HG03571 (cell line): Measurements from ENCODE around the gene EGLN1.
"Not testable (repeated sequence)": the region's sequence is repeated elsewhere in the genome, so short reads cannot be mapped to it uniquely, and the experiment has no call there.

Source experiments
- ATAC-seq: cut with Tn5 transposase; IDR thresholded peaks from one replicate; pipeline ENCODE4 v1.9.1; 2021; ENCODE audit not compliant: unreplicated experiment

Gene EGLN1

DNA sequence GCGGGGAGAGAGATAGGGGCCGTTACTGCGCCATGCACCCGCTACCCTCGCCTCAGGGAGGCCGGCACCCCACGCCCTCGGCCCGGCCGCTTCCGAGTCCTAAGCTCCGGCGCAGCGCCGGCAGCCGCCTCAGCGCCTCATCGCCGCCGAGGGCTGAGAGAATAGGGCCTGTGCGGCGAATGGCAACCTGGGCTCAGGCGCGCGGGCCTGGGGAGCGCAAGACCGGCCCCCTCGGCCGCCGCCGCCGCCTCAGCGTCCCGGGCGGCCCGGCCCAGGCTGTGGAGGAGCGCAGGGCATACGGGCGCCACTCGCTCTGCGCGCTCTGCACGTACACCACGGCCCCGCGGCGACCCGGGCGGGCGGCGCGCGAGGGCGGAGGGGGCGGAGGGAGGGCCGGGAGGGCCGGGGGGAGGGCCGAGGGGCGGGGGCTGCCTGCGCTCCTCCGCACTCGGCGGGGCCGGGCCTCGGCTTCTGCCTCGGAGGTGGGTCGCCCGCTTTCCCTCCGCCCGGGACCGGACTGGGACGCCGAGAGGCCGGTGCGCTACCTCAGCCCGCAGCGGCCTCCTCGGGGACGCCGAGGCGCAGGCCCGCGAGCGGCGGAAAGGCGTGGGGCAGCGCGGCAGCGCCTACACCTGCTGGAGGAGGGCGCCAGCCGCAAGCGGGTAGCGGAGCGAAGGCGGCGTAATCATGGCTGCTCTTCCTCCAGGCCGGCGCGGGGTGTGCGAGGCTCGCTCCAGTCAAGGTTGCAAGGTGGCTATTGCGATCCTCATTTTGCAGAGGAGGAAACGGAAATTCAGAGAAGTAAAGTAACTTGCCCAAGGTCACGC lies at the start of gene EGLN1:
Gene EGLN1, minus strand, starts transcription at position 317 of the 827 bp plus-strand sequence. CDS start 399 bp downstream, outside the sequence.
- peak; percentile 73 for ATAC-seq

DNA sequence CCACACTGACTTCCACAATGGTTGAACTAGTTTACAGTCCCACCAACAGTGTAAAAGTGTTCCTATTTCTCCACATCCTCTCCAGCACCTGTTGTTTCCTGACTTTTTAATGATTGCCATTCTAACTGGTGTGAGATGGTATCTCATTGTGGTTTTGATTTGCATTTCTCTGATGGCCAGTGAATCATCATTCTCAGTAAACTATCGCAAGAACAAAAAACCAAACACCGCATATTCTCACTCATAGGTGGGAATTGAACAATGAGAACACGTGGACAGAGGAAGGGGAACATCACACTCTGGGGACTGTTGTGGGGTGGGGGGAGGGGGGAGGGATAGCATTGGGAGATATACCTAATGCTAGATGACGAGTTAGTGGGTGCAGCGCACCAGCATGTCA lies 49.4 kb upstream of the EGLN1 start:
- not testable (repeated sequence) for ATAC-seq

DNA sequence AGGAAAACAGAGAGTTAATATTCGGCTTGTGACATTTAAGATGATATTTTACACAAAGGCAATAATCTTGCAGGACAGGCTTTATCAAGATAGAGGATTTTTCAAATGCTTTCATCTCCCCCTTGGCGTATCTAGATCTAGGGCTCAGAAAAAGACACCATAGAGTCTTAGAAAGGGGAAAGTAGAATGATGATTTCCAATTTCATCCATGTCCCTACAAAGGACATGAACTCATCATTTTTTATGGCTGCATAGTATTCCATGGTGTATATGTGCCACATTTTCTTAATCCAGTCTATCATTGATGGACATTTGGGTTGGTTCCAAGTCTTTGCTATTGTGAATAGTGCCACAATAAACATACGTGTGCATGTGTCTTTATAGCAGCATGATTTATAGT lies 48.9 kb upstream of the EGLN1 start:
- ATAC-seq = not testable (repeated sequence)

DNA sequence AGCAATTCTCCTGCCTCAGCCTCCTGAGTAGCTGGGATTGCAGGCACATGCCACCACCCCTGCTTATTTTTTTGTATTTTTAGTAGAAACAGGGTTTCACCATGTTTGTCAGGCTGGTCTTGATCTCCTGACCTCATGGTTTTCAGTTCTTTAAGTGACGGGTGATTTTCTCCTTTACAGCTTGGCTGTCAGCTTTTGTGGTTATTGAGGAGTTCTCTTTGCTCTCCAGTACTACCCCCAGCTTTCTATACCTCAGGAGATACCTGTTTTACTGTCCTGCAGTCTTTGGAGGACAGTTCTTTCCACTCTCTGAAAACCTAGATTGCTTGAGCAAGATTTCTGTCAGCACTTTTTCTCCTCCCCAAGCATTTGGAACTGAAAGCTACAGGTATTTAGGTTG lies 45.9 kb upstream of the EGLN1 start:
- ATAC-seq = no peak

DNA sequence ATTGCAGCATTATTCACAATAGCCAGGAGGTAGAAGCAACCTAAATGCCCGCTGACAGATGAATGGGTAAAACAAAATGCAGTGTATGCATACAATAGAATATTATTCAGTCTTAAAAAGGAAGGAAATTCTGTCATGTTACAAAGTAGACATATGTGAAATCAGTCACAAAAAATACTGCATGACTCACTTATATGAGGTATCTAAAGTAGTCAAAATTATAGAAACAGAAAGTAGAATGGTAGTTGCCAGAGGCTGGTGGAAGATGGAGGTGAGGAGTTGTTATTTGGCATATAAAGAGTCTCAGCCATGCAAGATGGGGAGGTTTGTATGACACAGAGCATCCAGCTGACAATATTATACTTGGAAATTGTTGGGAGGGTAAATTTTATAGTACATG lies 43.0 kb upstream of the EGLN1 start:
- ATAC-seq = no peak

DNA sequence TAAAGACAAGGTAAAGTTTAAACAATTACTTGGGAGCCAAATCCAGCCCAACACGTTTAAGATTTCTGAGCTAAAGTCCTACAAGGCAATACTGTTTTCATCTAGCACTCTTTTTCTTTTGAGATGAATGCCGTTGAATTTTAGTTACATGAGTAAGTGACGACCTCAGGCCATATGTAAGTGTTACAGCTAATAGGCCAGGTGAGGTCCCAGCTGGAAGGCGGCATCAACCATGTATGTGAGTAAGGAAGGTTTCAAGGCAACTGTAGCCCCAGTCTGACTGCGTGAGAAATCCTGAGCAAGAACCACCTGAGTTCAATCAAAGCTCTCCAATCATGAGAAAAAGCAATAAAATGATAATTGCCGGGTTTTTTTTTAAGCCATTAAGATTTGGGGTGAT lies 41.5 kb upstream of the EGLN1 start:
- ATAC-seq = no peak

DNA sequence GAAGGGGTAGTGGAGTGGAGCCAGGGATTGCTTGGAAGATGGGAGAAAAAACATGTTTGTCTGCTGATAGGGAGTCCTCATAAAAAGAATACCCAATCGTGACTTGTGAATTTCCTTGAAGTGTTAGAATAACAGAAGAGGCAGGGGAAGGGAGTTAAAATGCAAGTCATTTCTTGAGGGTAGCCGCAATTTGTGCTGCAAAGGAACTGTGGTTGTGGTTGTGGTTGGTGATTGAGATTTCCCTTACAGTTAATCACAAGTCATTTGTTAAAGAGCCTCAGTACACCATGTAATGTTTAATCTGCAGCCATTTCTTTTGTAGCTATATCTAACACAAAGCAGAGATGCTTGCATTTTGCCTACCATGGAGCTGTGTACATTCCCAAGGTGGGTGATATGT lies 38.5 kb upstream of the EGLN1 start:
- ATAC-seq = peak; percentile 96

DNA sequence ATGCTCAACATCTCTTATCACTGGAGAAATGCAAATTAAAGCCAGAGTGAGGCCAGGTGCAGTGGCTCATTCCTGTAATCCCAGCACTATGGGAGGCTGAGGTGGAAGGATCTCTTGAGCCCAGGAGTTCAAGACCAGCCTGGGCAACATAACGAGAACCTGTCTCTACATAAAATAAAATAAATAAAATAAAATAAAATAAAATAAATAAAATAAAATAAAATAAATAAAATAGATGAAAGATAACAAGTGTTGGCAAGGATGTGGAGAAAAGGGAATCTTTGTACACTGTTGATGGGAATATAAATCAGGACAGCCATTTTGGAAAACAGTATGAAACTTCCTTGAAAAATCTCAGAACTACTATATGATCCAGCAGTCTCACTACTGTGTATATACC lies 37.4 kb upstream of the EGLN1 start:
- not testable (repeated sequence) for ATAC-seq

DNA sequence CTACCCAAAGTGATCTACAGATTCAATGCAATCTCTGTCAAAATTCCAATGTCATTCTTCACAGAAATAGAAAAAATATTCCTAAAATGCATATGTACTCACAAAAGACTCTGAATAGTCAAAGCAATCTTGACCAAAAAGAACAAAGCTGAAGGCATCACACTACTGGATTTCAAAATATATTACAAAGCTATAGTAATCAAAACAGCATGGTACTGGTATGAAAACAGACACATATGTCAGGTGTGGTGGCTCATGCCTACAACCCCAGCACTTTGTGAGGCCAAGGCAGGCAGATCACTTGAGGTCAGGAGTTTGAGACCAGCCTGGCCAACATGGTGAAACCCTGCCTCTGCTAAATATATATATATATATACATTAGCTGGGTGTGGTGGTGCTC lies 35.9 kb upstream of the EGLN1 start:
- not testable (repeated sequence) for ATAC-seq

DNA sequence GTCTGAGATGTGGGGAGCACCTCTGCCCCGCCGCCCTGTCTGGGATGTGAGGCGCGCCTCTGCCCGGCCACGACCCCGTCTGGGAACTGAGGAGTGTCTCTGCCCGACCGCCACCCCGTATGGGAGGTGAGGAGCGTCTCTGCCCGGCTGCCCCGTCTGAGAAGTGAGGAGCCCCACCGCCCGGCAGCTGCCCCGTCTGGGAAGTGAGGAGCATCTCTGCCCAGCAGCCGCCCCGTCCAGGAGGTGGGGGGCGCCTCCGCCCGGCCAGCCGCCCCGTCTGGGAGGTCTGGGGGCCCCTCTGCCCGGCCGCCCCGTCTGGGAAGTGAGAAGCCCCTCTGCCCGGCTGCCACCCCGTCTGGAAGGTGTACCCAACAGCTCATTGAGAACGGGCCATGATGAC lies 32.0 kb upstream of the EGLN1 start:
- not testable (repeated sequence) for ATAC-seq

DNA sequence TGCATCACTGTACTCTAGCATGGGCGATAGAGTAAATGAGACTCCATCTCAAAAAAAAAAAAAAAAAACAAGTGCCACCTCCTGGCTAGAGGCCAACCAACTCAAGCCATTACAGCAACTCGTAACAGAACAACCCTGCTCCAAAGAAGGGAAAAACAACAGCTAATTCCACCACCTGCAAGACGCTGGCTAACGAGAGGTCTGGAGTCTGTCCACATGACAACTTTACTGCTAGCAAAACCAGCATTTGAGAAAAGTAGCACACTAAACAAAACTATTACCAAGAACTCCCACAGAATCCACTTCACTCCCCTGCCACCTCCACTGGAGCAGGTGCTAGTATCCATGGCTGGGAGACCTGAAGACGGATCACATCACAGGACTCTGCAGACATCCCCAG lies 24.1 kb upstream of the EGLN1 start:
- ATAC-seq = no peak

DNA sequence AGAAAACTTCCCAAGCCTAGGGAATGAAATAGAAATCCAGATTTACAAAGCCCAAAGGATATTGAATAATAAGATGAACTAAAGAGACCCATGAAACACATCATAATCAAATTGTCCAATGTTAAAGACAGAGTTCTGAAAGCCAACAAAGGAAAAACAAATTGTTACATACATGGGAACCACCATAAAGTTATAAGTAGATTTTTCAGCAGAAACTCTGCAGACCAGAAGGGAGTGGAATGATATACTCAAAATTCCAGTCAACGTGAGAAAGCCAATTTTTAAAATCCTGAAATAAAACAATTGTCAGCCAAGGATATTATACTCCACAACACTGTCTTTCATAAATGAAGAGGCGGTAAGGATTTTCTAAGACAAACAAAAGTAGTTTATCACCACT lies 22.0 kb upstream of the EGLN1 start:
- ATAC-seq = no peak

DNA sequence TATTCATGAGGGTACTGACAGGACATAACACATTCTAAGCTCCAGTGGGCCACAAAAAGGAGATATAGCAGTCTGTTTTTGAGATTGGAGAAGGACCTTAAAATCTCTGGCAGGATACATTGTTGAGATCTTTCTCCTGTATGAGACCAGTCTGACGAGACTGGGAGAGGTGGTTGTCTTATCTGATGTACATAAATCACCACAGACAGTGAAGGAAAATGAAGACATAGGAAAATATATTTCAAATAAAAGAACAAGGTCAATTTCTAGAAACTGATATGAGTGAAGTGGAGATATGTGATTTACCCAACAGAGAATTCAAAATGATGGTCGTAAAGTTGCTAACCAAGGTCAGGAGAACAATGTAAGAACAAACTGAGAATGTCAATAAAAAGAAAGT lies 21.3 kb upstream of the EGLN1 start:
- ATAC-seq = no peak

DNA sequence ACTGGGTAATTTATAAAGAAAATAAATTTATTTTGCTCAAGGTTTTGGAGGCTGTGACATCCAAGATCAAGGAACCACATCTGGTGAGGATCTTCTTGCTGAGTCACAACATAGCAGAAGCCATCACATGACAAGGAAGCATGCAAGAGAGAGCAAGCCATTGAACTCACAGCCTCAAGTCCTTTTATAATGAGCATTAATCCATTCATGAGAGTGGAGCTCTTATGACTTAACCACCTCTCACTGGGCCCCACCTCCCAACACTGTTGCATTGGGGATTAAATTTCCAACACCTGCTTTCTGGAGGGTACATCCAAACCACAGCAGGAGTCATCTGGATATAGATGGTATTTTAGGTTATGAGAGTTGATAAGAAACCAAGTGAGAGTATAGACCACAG lies 20.6 kb upstream of the EGLN1 start:
- ATAC-seq = no peak

DNA sequence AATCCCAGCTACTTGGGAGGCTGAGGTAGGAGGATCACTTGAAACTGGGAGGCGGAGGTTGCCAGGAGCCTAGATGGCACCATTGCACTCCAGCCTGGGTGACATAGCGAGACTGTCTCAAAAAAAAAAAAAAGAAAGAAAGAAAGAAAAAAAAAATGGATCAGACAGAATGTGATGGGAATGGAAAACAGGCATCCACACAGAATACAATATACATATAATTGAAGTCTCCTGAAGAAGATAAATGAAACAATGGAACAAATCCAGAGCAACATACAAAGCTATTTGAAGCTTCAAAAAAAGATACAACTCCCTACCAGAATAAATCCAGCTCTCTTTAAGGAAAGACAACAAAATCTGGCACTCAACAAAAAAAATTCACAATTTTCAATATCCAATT lies 10.9 kb upstream of the EGLN1 start:
- ATAC-seq = no peak

DNA sequence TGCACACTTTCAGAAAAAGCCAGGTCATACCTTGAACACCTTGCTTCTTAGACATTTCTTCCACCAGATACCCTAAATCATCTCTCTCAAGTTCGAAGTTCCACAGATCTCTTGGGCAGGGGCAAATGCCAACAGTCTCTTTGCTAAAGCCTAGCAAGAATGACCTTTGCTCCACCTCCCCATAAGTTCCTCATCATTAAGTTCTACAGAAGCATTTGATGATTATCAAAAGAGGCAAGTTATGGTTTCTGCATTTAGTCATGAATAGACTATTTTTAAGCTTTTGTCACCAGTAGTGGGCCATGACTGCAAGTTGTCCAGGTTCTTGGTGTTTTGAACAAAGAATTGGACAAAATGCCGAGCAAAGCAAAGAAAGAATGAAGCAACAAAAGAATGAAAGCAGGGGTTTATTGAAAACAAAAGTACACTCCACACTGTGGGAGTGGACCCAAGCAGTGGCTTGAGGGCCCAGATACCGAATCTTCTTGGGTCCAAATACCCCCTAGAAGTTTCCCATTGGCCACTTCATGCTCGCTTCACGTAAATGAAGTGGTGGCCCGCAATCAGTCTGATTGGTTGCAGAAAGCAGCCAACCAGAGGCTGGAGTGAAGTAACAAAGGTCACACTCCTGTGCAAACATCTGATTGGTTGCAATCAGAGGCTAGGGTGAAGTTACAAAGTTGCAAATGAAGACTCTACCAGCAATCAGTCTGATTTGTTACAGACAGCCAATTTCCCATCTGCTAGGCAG lies 9.8 kb upstream of the EGLN1 start:
- no peak for ATAC-seq

DNA sequence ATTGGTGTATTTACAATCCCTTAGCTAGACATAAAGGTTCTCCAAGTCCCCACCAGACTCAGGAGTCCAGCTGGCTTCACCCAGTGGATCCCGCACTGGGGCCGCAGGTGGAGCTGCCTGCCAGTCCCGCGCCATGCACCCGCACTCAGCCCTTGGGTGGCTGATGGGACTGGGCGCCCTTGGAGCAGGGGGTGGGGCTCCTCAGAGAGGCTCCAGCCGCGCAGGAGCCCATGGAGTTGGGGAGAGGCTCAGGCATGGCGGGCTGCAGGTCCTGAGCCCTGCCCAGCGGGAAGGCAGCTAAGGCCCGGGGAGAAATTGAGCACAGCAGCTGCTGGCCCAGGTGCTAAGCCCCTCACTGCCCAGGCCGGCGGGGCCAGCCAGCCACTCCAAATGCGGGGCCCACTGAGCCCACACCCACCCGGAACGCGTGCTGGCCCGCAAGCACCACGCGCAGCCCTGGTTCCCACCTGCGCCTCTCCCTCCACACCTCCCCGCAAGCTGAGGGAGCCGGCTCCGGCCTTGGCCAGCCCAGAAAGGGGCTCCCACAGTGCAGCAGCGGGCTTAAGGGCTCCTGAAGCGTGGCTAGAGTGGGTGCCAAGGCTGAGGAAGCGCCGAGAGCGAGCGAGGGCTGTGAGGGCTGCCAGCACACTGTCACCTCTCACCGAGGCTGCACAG lies 8.7 kb upstream of the EGLN1 start:
- ATAC-seq = not testable (repeated sequence)

DNA sequence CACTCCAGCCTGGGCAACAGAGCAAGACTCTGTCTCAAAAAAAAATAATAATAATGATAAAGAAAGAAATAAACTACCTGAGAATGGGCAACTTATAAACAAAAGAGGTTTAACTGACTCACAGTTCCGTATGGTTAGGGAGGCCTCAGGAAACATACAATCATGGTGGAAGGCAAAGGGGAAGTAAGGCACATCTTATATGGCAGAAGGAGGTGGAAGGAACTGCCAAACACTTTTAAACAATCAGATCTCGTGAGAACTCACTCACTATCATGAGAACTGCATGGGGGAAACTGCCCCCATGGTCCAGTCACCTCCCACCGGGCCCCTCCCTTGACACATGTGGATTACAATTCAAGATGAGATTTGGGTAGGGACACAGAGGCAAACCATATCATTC lies 6.3 kb upstream of the EGLN1 start:
- no peak for ATAC-seq

DNA sequence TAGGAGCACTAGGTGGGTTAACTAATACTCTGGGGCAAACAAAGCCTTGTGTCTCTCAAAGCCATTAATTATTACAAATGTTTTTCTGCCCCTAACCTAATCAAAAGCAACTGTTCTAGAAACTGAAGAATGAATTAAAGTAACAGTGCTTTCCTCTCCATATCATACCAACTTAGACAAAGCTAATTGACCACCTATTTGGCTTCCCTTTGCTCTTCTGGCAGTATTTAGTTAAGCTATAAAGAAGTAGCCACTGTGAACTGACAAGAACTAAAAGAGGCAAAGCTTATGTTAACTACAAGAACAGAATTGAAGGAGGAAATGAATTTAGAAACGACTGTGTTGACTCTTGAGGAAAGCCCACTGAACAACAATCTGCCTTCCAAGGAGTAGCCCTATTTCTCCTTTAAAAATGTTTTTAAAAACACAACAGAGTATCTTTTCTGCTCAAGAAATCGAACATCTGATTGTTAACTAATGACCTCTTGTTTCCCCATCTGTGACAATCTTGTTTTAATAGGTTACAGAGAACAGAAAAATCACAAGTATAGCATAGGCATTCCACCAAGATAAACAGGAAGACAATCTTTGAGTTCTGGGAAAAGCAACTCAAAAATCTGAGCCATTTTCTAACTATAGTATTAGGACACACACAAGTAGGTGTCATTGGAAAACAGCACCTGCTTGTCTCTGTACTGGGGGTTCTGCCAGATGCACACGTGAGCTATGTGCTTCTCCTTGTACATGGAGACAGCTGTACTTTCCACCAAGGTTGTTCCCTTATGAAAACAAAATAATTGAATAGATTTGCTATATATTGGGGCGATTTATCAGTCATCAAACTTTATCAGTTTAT lies 3.1 kb upstream of the EGLN1 start:
- ATAC-seq = no peak

DNA sequence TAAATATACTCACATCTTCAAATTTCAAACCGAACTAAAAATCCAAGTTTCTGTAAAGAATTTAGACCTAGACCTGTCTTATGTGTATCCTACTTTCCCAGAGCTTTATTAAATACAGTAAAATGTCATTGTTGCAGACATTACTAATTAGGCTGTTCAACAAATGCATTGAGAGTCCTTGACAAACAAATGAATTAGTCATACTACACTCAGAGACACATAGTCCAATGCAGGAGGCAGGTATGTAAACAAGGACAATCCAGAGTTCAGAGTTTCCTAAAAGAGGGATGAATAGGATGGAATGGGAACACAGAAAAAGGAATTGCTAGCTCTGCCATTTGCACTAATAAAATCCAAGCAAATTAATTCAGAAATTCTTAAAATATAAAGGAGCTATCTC lies 1.6 kb upstream of the EGLN1 start:
- no peak for ATAC-seq

DNA sequence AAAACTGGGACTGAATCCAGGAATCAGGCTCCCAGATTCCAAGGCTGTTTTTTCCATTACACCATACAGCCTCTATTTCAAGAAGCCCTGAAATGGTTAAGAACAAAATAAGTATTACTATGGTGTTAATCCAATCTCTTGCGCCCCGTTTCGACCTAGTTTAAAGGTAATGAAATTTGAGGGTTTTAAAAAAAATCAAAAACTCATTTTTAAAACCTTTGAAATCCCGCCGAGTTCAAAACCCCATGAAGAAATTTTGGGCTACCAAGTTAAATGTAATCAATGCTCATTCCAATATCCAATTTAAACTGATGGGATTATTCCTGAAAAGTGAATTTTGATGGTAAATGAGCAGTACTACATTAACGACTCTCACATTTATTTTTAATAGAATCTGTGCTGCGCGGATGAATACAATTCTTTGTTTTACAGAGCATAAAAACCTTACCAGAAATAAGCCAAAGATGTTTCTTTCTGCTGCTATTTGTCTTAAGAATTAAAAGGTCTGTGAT lies 767 bp upstream of the EGLN1 start:
- ATAC-seq = no peak
